ENCODE measurements around the gene AFF1. TPM values are rescaled to one million over a fixed set of nuclear protein-coding genes. Genes with fewer than 3 reads are reported as not detected.

AFF1 gene
- total RNA-seq, 6 experiments from 2014 or later, result 23.8 to 39.6 (median 34.9) TPM

- 89% methylated on average over 6 of the region's 6 CpGs for WGBS (ENCODE audit: insufficient coverage, low coverage, low lambda C conversion rate, missing lambda C conversion rate)
- ATAC-seq (no peak), DNase-seq (no peak)
- Histone ChIP-seq H3K9me3 (no peaks in the 10 kb centered on the region), H3K4me1 (peaks cover 0 to 27% (median 5%) of the 10 kb centered on the region in 4 donors), H3K36me3 (no peaks in the 10 kb centered on the region), H3K4me3 (no peak overlapping the region), H3K27me3 (no peaks in the 10 kb centered on the region), H3K27ac (no peak overlapping the region)
- intact Hi-C loops (cut with DNase I), result no loop called here
- TF ChIP-seq CTCF (IDR thresholded peaks at IDR 0.05), result no peak
- no peak for TF ChIP-seq POLR2A (IDR thresholded peaks at IDR 0.05)
Measured at GRCh38 chr4:87076690-87077358, 142.0 kb downstream of the AFF1 start.

GRCh38 chr4:87077914-87078585 is 143.2 kb downstream of the AFF1 start:
- TF ChIP-seq POLR2A (IDR thresholded peaks at IDR 0.05) (no peak), CTCF (IDR thresholded peaks at IDR 0.05) (no peak)
- H3K36me3 ChIP-seq, result no peaks in the 10 kb centered on the region
- H3K27ac ChIP-seq, result no peak overlapping the region
- ATAC-seq (peak in 1 of 4 donors; percentile 15), DNase-seq (no peak)
- no peaks in the 10 kb centered on the region for H3K9me3 ChIP-seq
- H3K4me1 ChIP-seq, result peaks cover 0 to 15% (median 5%) of the 10 kb centered on the region in 4 donors
- H3K4me3 ChIP-seq, result no peak overlapping the region
- WGBS (ENCODE audit: insufficient coverage, low coverage, low lambda C conversion rate, missing lambda C conversion rate), result 79% methylated on average over 4 of the region's 4 CpGs
- H3K27me3 ChIP-seq, result no peaks in the 10 kb centered on the region
- intact Hi-C loops (cut with DNase I), result no loop called here

GRCh38 chr4:87078987-87079486 is 144.2 kb downstream of the AFF1 start:
- no peak for TF ChIP-seq POLR2A (IDR thresholded peaks at IDR 0.05)
- no peak for TF ChIP-seq CTCF (IDR thresholded peaks at IDR 0.05)
- Histone ChIP-seq H3K4me3 (no peak overlapping the region), H3K36me3 (peaks cover 0 to under 1% (median 0%) of the 10 kb centered on the region in 4 donors), H3K4me1 (peaks cover 0 to 5% (median 2%) of the 10 kb centered on the region in 4 donors), H3K27me3 (no peaks in the 10 kb centered on the region), H3K9me3 (no peaks in the 10 kb centered on the region), H3K27ac (no peak overlapping the region)
- no peak for DNase-seq
- peak; percentile 51 to 69 (median 61) for ATAC-seq
- intact Hi-C loops (cut with DNase I), result no loop called here
- 41% methylated on average over 6 of the region's 6 CpGs for WGBS (ENCODE audit: insufficient coverage, low coverage, low lambda C conversion rate, missing lambda C conversion rate)

- no peak for ATAC-seq
- no peak for TF ChIP-seq POLR2A (IDR thresholded peaks at IDR 0.05)
- TF ChIP-seq CTCF (IDR thresholded peaks at IDR 0.05), result no peak
- Histone ChIP-seq H3K4me1 (peaks cover 0 to 3% (median 0%) of the 10 kb centered on the region in 4 donors), H3K9me3 (no peaks in the 10 kb centered on the region), H3K27ac (no peak overlapping the region), H3K27me3 (no peaks in the 10 kb centered on the region), H3K36me3 (peaks cover 0 to 7% (median 0%) of the 10 kb centered on the region in 4 donors), H3K4me3 (no peak overlapping the region)
- WGBS (ENCODE audit: insufficient coverage, low coverage, low lambda C conversion rate, missing lambda C conversion rate), result 61% methylated on average over 2 of the region's 2 CpGs
- intact Hi-C loops (cut with DNase I), result no loop called here
- no peak for DNase-seq
Measured at GRCh38 chr4:87079967-87080366, 145.2 kb downstream of the AFF1 start.
